Measurements from ENCODE around the gene LAMP5.

DNA sequence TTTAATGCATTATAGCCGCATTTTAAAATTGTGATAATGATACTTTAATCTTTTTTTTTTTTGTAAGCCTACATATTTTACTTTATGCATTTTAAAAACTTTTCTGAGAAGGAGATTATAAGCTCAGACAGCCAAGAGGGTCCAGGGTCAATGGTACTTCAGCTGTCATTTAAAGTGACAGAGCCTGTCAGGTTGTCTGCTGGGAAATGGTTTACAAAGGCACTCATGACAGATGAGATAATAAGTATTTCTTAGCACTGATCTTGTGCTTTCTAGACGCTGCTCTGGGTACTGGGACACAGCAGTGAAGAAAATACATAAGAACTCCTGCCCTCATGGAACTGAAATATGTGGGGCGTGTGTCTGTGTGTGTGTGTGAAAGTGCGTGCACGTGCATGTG lies 19.6 kb downstream of the LAMP5 start:
- TF ChIP-seq CTCF (IDR thresholded peaks at IDR 0.05; ENCODE audit: poor library complexity, severe bottlenecking), result no peak
- TF ChIP-seq TAF1 (IDR thresholded peaks at IDR 0.05; ENCODE audit: low read depth), result no peak
